GM10847 (cell line): Measurements from ENCODE around the gene LCNL1.

Source experiments
- POLR2A ChIP-seq: IDR thresholded peaks from 2 replicates; pipeline ENCODE4 v1.6.1; 2011; ENCODE audit not compliant: insufficient read length; ENCODE audit errors: extremely low read depth

LCNL1 gene

GRCh38 chr9:136997830-136998234 lies 15.0 kb downstream of the LCNL1 start:
- TF ChIP-seq POLR2A, result no peak

- no peak for TF ChIP-seq POLR2A
Measured at GRCh38 chr9:137000177-137000930, 17.6 kb downstream of the LCNL1 start.

GRCh38 chr9:137001857-137002645 lies 19.3 kb downstream of the LCNL1 start:
- TF ChIP-seq POLR2A, result no peak

GRCh38 chr9:137002646-137003041 lies 19.9 kb downstream of the LCNL1 start:
- TF ChIP-seq POLR2A, result no peak

GRCh38 chr9:137006116-137007003 lies 23.6 kb downstream of the LCNL1 start:
- TF ChIP-seq POLR2A, result no peak

GRCh38 chr9:137007108-137007815 lies 24.5 kb downstream of the LCNL1 start:
- TF ChIP-seq POLR2A, result no peak

- no peak for TF ChIP-seq POLR2A
Measured at GRCh38 chr9:137007816-137008270, 25.1 kb downstream of the LCNL1 start.

- no peak for TF ChIP-seq POLR2A
Measured at GRCh38 chr9:137008312-137008711, 25.5 kb downstream of the LCNL1 start.

- no peak for TF ChIP-seq POLR2A
Measured at GRCh38 chr9:137009217-137009616, 26.4 kb downstream of the LCNL1 start.

GRCh38 chr9:137009938-137010732 lies 27.3 kb downstream of the LCNL1 start:
- no peak for TF ChIP-seq POLR2A

- TF ChIP-seq POLR2A, result no peak
Measured at GRCh38 chr9:137011156-137011555, 28.4 kb downstream of the LCNL1 start.

GRCh38 chr9:137011907-137012675 lies 29.3 kb downstream of the LCNL1 start:
- no peak for TF ChIP-seq POLR2A

GRCh38 chr9:137012694-137013570 lies 30.1 kb downstream of the LCNL1 start:
- TF ChIP-seq POLR2A, result no peak

- TF ChIP-seq POLR2A, result no peak
Measured at GRCh38 chr9:137013571-137013940, 30.8 kb downstream of the LCNL1 start.
